ENCODE results near the gene FRS2. TPM values are rescaled to one million over a fixed set of nuclear protein-coding genes. Genes with fewer than 3 reads are reported as not detected.

FRS2 gene
- total RNA-seq, 2 donors from 2014 or later: 39.5 to 65.6 TPM

- no peak overlapping the region for H3K4me3 ChIP-seq
- no peaks in the 10 kb centered on the region for H3K9me3 ChIP-seq
- H3K36me3 ChIP-seq: peaks cover 0 to 3% of the 10 kb centered on the region in 2 donors
- H3K27me3 ChIP-seq (replicated peaks; ENCODE audit: insufficient read depth): no peaks in the 10 kb centered on the region
- H3K4me1 ChIP-seq (replicated peaks): no peaks in the 10 kb centered on the region
- H3K27ac ChIP-seq: no peak overlapping the region
- TF ChIP-seq POLR2A (IDR thresholded peaks at IDR 0.05) (no peak), POLR2AphosphoS5 (IDR thresholded peaks at IDR 0.05) (no peak), CTCF (IDR thresholded peaks at IDR 0.05) (no peak)
- no peak for DNase-seq (ENCODE audit: low spot score)
- intact Hi-C loops (cut with DNase I): no loop called here
- 84% methylated on average over 4 of the region's 4 CpGs for WGBS
These were observed 99.0 kb downstream of the FRS2 start for GRCh38 chr12:69569236-69569635.

GRCh38 chr12:69570000-69570516 is 99.9 kb downstream of the FRS2 start:
- intact Hi-C loops (cut with DNase I): loop anchor here (5.0 kb wide), 2 partner anchors 153 to 213 kb away; partner anchors contain the start of gene YEATS4
- H3K36me3 ChIP-seq: peaks cover 0 to 8% of the 10 kb centered on the region in 2 donors
- H3K27ac ChIP-seq: no peak overlapping the region
- WGBS: 89% methylated on average over 10 of the region's 10 CpGs
- no peak overlapping the region for H3K4me3 ChIP-seq
- H3K9me3 ChIP-seq: no peaks in the 10 kb centered on the region
- DNase-seq (ENCODE audit: low spot score): no peak
- TF ChIP-seq POLR2A (IDR thresholded peaks at IDR 0.05): no peak
- no peak for TF ChIP-seq POLR2AphosphoS5 (IDR thresholded peaks at IDR 0.05)
- no peak for TF ChIP-seq CTCF (IDR thresholded peaks at IDR 0.05)
- no peaks in the 10 kb centered on the region for H3K4me1 ChIP-seq (replicated peaks)
- no peaks in the 10 kb centered on the region for H3K27me3 ChIP-seq (replicated peaks; ENCODE audit: insufficient read depth)

- WGBS: 42% methylated on average over 6 of the region's 6 CpGs
- Histone ChIP-seq H3K4me3 (no peak overlapping the region), H3K9me3 (no peaks in the 10 kb centered on the region), H3K4me1 (replicated peaks) (no peaks in the 10 kb centered on the region), H3K36me3 (peaks cover 0 to 8% of the 10 kb centered on the region in 2 donors), H3K27ac (no peak overlapping the region), H3K27me3 (replicated peaks; ENCODE audit: insufficient read depth) (no peaks in the 10 kb centered on the region)
- TF ChIP-seq POLR2A (IDR thresholded peaks at IDR 0.05) (no peak), CTCF (IDR thresholded peaks at IDR 0.05) (peak; percentile 55 to 75 (median 70)), POLR2AphosphoS5 (IDR thresholded peaks at IDR 0.05) (peak; percentile 32)
- intact Hi-C loops (cut with DNase I): loop anchor here (5.0 kb wide), 2 partner anchors 153 to 213 kb away; partner anchors contain the start of gene YEATS4
- peak; percentile 49 for DNase-seq (ENCODE audit: low spot score)
These were observed 100.6 kb downstream of the FRS2 start for GRCh38 chr12:69570545-69571399.

- no peak for TF ChIP-seq POLR2AphosphoS5 (IDR thresholded peaks at IDR 0.05)
- no peak for TF ChIP-seq CTCF (IDR thresholded peaks at IDR 0.05)
- no peak for TF ChIP-seq POLR2A (IDR thresholded peaks at IDR 0.05)
- intact Hi-C loops (cut with DNase I): no loop called here
- no peak for DNase-seq (ENCODE audit: low spot score)
- 85% methylated on average over 3 of the region's 3 CpGs for WGBS
- no peaks in the 10 kb centered on the region for H3K27me3 ChIP-seq (replicated peaks; ENCODE audit: insufficient read depth)
- H3K4me1 ChIP-seq (replicated peaks): no peaks in the 10 kb centered on the region
- H3K36me3 ChIP-seq: peaks cover 0 to 8% of the 10 kb centered on the region in 2 donors
- no peak overlapping the region for H3K4me3 ChIP-seq
- no peak overlapping the region for H3K27ac ChIP-seq
- H3K9me3 ChIP-seq: no peaks in the 10 kb centered on the region
These were observed 105.2 kb downstream of the FRS2 start for GRCh38 chr12:69575346-69575745.

Measured in prostate gland (tissue), 2 donors.